OCI-LY7 (cell line): Measurements from ENCODE around the gene GYPC.

Experiments
- CTCF ChIP-seq: fragments of 200-600 bp; sonication (generic); conservative IDR thresholded peaks from 2 replicates; pipeline ENCODE4 v1.5.1; 2014; ENCODE audit warnings: mild to moderate bottlenecking, antibody characterized with exemption, low read length, moderate library complexity, mixed read lengths
- EZH2phosphoT487 ChIP-seq: fragments of 200-600 bp; sonication (generic); IDR thresholded peaks from 2 replicates; pipeline ENCODE4 v1.6.1; 2018; ENCODE audit warnings: low read depth, borderline replicate concordance, mild to moderate bottlenecking, mixed run types, antibody characterized with exemption, low read length, moderate library complexity, mixed read lengths

- TF ChIP-seq CTCF (no peak), EZH2phosphoT487 (no peak)
These were observed 12.5 kb upstream of the GYPC start for GRCh38 chr2:126643431-126643830.
